GM12878 (cell line): ENCODE data around the gene TRAP1. TPM values are rescaled to one million over a fixed set of nuclear protein-coding genes. Genes with fewer than 3 reads are reported as not detected.

Source experiments
- CUX1 ChIP-seq: IDR thresholded peaks from 2 replicates; pipeline ENCODE4 v1.6.1; 2012; ENCODE audit warnings: improper control_type of control experiment, low read depth, low read length; ENCODE audit not compliant: insufficient replicate concordance
- DPF2 ChIP-seq: fragments of 450-650 bp; IDR thresholded peaks from 2 replicates; pipeline ENCODE4 v1.6.1; 2017; ENCODE audit warnings: mild to moderate bottlenecking
- E4F1 ChIP-seq: fragments of 450-650 bp; IDR thresholded peaks from 2 replicates; pipeline ENCODE4 v1.6.1; 2018; ENCODE audit warnings: borderline replicate concordance, mild to moderate bottlenecking; ENCODE audit not compliant: partially characterized antibody
- HSF1 ChIP-seq: fragments of 150-350 bp; IDR thresholded peaks from 2 replicates; pipeline ENCODE4 v1.6.1; 2014; ENCODE audit warnings: mild to moderate bottlenecking, low read depth, low read length
- ZNF217 ChIP-seq: fragments of 450-650 bp; IDR thresholded peaks from 2 replicates; pipeline ENCODE4 v1.6.1; 2017; ENCODE audit warnings: antibody characterized with exemption, mild to moderate bottlenecking
- polyA plus RNA-seq, 11 experiments: library from polyadenylated mRNA; depleted of rRNA in 4 of 11; unstranded in 6 of 11; stranded (reverse) in 5 of 11; fragments of >200 nt; fragmentation: Nextera tagmentation in 4 of 11; fragmentation: Illumina TruSeq in 1 of 11; extraction: Ambion mirVana in 4 of 11; extraction: Trizol in 1 of 11; gene quantifications; 1 replicate in 1 of 11; 2 replicates in 10 of 11; pipeline versions ENCODE4 v1.2.1 to v1.2.3, GENCODE V29; 2011 to 2016; ENCODE audit warnings: inconsistent platforms in 2 of 11, missing spikeins in 2 of 11, low read depth in 1 of 11
- total RNA-seq, 4 experiments: library from RNA; depleted of rRNA in 3 of 4; stranded (reverse); fragments of >200 nt in 3 of 4; fragmentation: Illumina TruSeq in 1 of 4; extraction: Trizol in 1 of 4; gene quantifications; 2 replicates each; pipeline versions ENCODE4 v1.2.1 to v1.2.3, GENCODE V29; 2013 to 2021

Gene TRAP1
- total and polyA plus RNA-seq, 10 of the 15 experiments (the other 5 are each of a cell fraction or from before 2014, with no cell fraction given), result 16.3 to 442 (median 241) TPM

- TF ChIP-seq CUX1 (no peak), DPF2 (no peak), ZNF217 (no peak), E4F1 (no peak), HSF1 (no peak)
Observed at GRCh38 chr16:3673676-3674377, 43.5 kb downstream of the TRAP1 start (continued).
